H1 (cell line): ENCODE data around the gene HDGFL3. TPM values are rescaled to one million over a fixed set of nuclear protein-coding genes. Genes with fewer than 3 reads are reported as not detected.

ENCODE experiments used
- CTCF ChIA-PET: fragments of 300-600 bp; sonication (Branson Sonifier 250); formaldehyde crosslinking; loops from one replicate; lab custom pipeline; 2021; ENCODE audit not compliant: partially characterized antibody; lab: Charles Lee
- POLR2A ChIA-PET: fragments of 300-600 bp; sonication (Branson Sonifier 250); formaldehyde crosslinking; loops from one replicate; lab custom pipeline; 2021; ENCODE audit warnings: inconsistent platforms; ENCODE audit not compliant: partially characterized antibody; lab: Charles Lee
- DNase-seq, 2 experiments: peaks; one replicate each; pipeline versions ENCODE4 v3.0.0 to v3.0.0-alpha.2; 2010 to 2022; ENCODE audit warnings: low spot score in 2 of 2, low read depth in 1 of 2, mixed read lengths in 1 of 2
- FAIRE-seq: peaks from 2 replicates; lab custom pipeline; 2011; peaks lifted over from hg19 to GRCh38; lab: Jason Lieb, UNC
- H2AFZ ChIP-seq: 2 replicates; pipeline ENCODE4 v1.8.1; 2012; ENCODE audit warnings: low read length, inconsistent platforms
- H2AK5ac ChIP-seq: 2 replicates; pipeline ENCODE4 v1.6.1; 2013; ENCODE audit warnings: low read depth, low read length
- H2BK120ac ChIP-seq: replicated peaks from 2 replicates; pipeline ENCODE3; 2013; ENCODE audit warnings: low read depth, low read length, inconsistent platforms
- H2BK12ac ChIP-seq: 2 replicates; pipeline ENCODE4 v1.6.1; 2013; ENCODE audit warnings: low read depth, low read length
- H2BK15ac ChIP-seq: 2 replicates; pipeline ENCODE4 v1.6.1; 2013; ENCODE audit warnings: low read length
- H2BK20ac ChIP-seq: 2 replicates; pipeline ENCODE4 v1.6.1; 2013; ENCODE audit warnings: low read length
- H2BK5ac ChIP-seq: 2 replicates; pipeline ENCODE4 v1.6.1; 2013; ENCODE audit warnings: low read depth, low read length
- H3K14ac ChIP-seq: 2 replicates; pipeline ENCODE4 v1.6.1; 2013; ENCODE audit warnings: inconsistent platforms; ENCODE audit not compliant: insufficient read length
- H3K18ac ChIP-seq: 2 replicates; pipeline ENCODE4 v1.6.1; 2013; ENCODE audit warnings: low read length; ENCODE audit errors: extremely low read depth
- H3K23ac ChIP-seq: 2 replicates; pipeline ENCODE4 v1.6.1; 2013; ENCODE audit warnings: inconsistent platforms; ENCODE audit not compliant: insufficient read length
- H3K23me2 ChIP-seq: 2 replicates; pipeline ENCODE4 v1.6.1; 2013; ENCODE audit warnings: low read depth, low read length
- H3K27ac ChIP-seq: 2 replicates; pipeline ENCODE4 v1.6.1; 2011; ENCODE audit warnings: low read depth, low read length, inconsistent platforms
- H3K27me3 ChIP-seq, 4 experiments: replicated peaks in 1 of 4; 1 replicate in 1 of 4; 2 replicates in 3 of 4; pipeline versions ENCODE4 v1.6.1 to v1.8.1; 2011 to 2013; ENCODE audit warnings: low read length in 3 of 4, mild to moderate bottlenecking in 3 of 4, inconsistent platforms in 2 of 4, mixed read lengths in 2 of 4, moderate library complexity in 1 of 4; ENCODE audit not compliant: control insufficient read depth in 3 of 4, insufficient read depth in 3 of 4; ENCODE audit errors: extremely low read depth in 1 of 4
- H3K36me3 ChIP-seq, 4 experiments: 2 replicates each; pipeline versions ENCODE4 v1.6.1 to v1.8.1; 2011 to 2013; ENCODE audit warnings: mild to moderate bottlenecking in 4 of 4, low read length in 3 of 4, moderate library complexity in 2 of 4, control low read depth in 1 of 4, inconsistent platforms in 1 of 4; ENCODE audit not compliant: insufficient read depth in 4 of 4, control insufficient read depth in 2 of 4
- H3K4ac ChIP-seq: replicated peaks from 2 replicates; pipeline ENCODE3; 2013; ENCODE audit warnings: low read length, low read depth, mixed read lengths, inconsistent platforms; ENCODE audit not compliant: insufficient read length
- H3K4me1 ChIP-seq, 4 experiments: replicated peaks in 1 of 4; 1 replicate in 1 of 4; 2 replicates in 3 of 4; pipeline versions ENCODE4 v1.6.1 to v1.8.1; 2011 to 2013; ENCODE audit warnings: low read length in 3 of 4, inconsistent platforms in 2 of 4, mixed read lengths in 1 of 4; ENCODE audit not compliant: insufficient read depth in 4 of 4, control insufficient read depth in 3 of 4
- H3K4me2 ChIP-seq, 2 experiments: 2 replicates each; pipeline versions ENCODE4 v1.6.1 to v1.8.1; 2011 to 2013; ENCODE audit warnings: low read depth in 2 of 2, low read length in 2 of 2, control low read depth in 1 of 2, inconsistent platforms in 1 of 2, mild to moderate bottlenecking in 1 of 2; ENCODE audit not compliant: insufficient read depth in 1 of 2
- H3K4me3 ChIP-seq, 4 experiments: fragments of 200-600, 300-600 bp in 1 of 4; sonication (generic), shearing (Covaris generic), sonication (Bioruptor Twin) in 1 of 4; 2 replicates each; pipeline versions ENCODE4 v1.5.1 to v1.8.1; 2011 to 2016; ENCODE audit warnings: low read length in 4 of 4, low read depth in 3 of 4, control low read depth in 2 of 4, inconsistent platforms in 2 of 4, mild to moderate bottlenecking in 2 of 4, mixed read lengths in 1 of 4, moderate library complexity in 1 of 4; ENCODE audit not compliant: insufficient read depth in 2 of 4; ENCODE audit errors: extremely low read depth in 1 of 4
- H3K56ac ChIP-seq: replicated peaks from 2 replicates; pipeline ENCODE3; 2013; ENCODE audit warnings: low read depth, mild to moderate bottlenecking, mixed read lengths, low read length, inconsistent platforms; ENCODE audit not compliant: insufficient read length
- H3K79me1 ChIP-seq: 2 replicates; pipeline ENCODE4 v1.6.1; 2013; ENCODE audit warnings: low read depth, low read length, control low read depth
- H3K79me2 ChIP-seq, 2 experiments: 2 replicates each; pipeline versions ENCODE4 v1.6.1 to v1.8.1; 2012 to 2013; ENCODE audit warnings: low read length in 2 of 2, mild to moderate bottlenecking in 2 of 2, inconsistent platforms in 1 of 2; ENCODE audit not compliant: insufficient read depth in 2 of 2, control insufficient read depth in 1 of 2
- H3K9ac ChIP-seq, 4 experiments: replicated peaks in 1 of 4; 1 replicate in 1 of 4; 2 replicates in 3 of 4; pipeline versions ENCODE4 v1.6.1 to v1.8.1; 2011 to 2013; ENCODE audit warnings: low read depth in 3 of 4, low read length in 3 of 4, control low read depth in 2 of 4, mild to moderate bottlenecking in 2 of 4, moderate library complexity in 2 of 4, inconsistent platforms in 1 of 4; ENCODE audit errors: extremely low read depth in 1 of 4
- H3K9me3 ChIP-seq, 2 experiments: 2 replicates each; pipeline versions ENCODE4 v1.6.1 to v1.8.1; 2012 to 2013; ENCODE audit warnings: mild to moderate bottlenecking in 2 of 2, moderate library complexity in 2 of 2, control low read depth in 1 of 2, inconsistent platforms in 1 of 2, low read depth in 1 of 2, low read length in 1 of 2, mixed read lengths in 1 of 2; ENCODE audit not compliant: insufficient read depth in 2 of 2
- H4K20me1 ChIP-seq, 2 experiments: replicated peaks in 1 of 2; 2 replicates each; pipeline versions ENCODE3 to v1.8.1; 2011 to 2013; ENCODE audit warnings: inconsistent platforms in 2 of 2, low read length in 2 of 2, mild to moderate bottlenecking in 1 of 2; ENCODE audit not compliant: insufficient read depth in 2 of 2, control insufficient read depth in 1 of 2
- H4K5ac ChIP-seq: 2 replicates; pipeline ENCODE4 v1.6.1; 2013; ENCODE audit warnings: low read length, low read depth, mixed read lengths, inconsistent platforms; ENCODE audit not compliant: insufficient read length
- H4K8ac ChIP-seq: 2 replicates; pipeline ENCODE4 v1.8.0; 2013; ENCODE audit warnings: mild to moderate bottlenecking, moderate library complexity, low read length, inconsistent platforms; ENCODE audit not compliant: insufficient read depth; ENCODE audit errors: extremely low read depth
- H4K91ac ChIP-seq: replicated peaks from 2 replicates; pipeline ENCODE3; 2013; ENCODE audit warnings: low read length, mixed read lengths, inconsistent platforms; ENCODE audit not compliant: insufficient read length
- CTBP2 ChIP-seq: IDR thresholded peaks from 2 replicates; pipeline ENCODE4 v1.7.0; 2011; ENCODE audit warnings: borderline replicate concordance, mild to moderate bottlenecking, moderate library complexity, mixed read lengths, low read length; ENCODE audit not compliant: insufficient read depth, insufficient read length
- EZH2 ChIP-seq: fragments of 200-600 bp; sonication (generic); IDR thresholded peaks from 2 replicates; pipeline ENCODE4 v1.7.1; 2012; ENCODE audit warnings: low read depth, mild to moderate bottlenecking, moderate library complexity, low read length, inconsistent platforms; ENCODE audit not compliant: severe bottlenecking
- KDM4A ChIP-seq: IDR thresholded peaks from one replicate; pipeline ENCODE4 v1.7.1; 2012; ENCODE audit warnings: low read depth, mild to moderate bottlenecking, moderate library complexity, low read length, inconsistent platforms; ENCODE audit not compliant: severe bottlenecking
- SIRT6 ChIP-seq: IDR thresholded peaks from one replicate; pipeline ENCODE4 v1.7.1; 2012; ENCODE audit warnings: low read length, inconsistent platforms
- SP1 ChIP-seq: IDR thresholded peaks from 2 replicates; pipeline ENCODE4 v1.6.1; 2011; ENCODE audit warnings: low read depth, low read length
- SUZ12 ChIP-seq: fragments of 200-600 bp; sonication (generic); IDR thresholded peaks from 2 replicates; pipeline ENCODE4 v1.6.1; 2012; ENCODE audit warnings: mild to moderate bottlenecking, inconsistent platforms, low read length, moderate library complexity, mixed read lengths
- TCF12 ChIP-seq: IDR thresholded peaks from 2 replicates; pipeline ENCODE4 v1.6.1; 2011; ENCODE audit warnings: low read depth, mild to moderate bottlenecking, low read length
- ZNF274 ChIP-seq: IDR thresholded peaks from 2 replicates; pipeline ENCODE4 v1.7.0; 2012; ENCODE audit warnings: low read length, borderline replicate concordance; ENCODE audit errors: extremely low read depth
- WGBS, 2 experiments: shearing (Covaris generic) in 1 of 2; methylation state at CpG; one replicate each; pipeline versions ENCODE4 v1.1.6 to v1.1.7; 2013 to 2015; ENCODE audit warnings: low lambda C conversion rate in 2 of 2, mixed read lengths in 2 of 2, inconsistent platforms in 1 of 2, low coverage in 1 of 2, missing lambda C conversion rate in 1 of 2; ENCODE audit not compliant: insufficient replicate concordance in 2 of 2, insufficient coverage in 1 of 2, insufficient read length in 1 of 2; ENCODE audit errors: extremely low coverage in 1 of 2, missing lambda C conversion rate in 1 of 2; 5-methylcytosine and 5-hydroxymethylcytosine counted together
- polyA plus RNA-seq, 7 experiments: library from polyadenylated mRNA; depleted of rRNA in 3 of 7; stranded (reverse) in 5 of 7; unstranded in 2 of 7; fragments of >200 nt in 5 of 7; fragments of 200-250 nt in 2 of 7; gene quantifications; 1 replicate in 5 of 7; 2 replicates in 1 of 7; 4 replicates in 1 of 7; pipeline versions ENCODE4 v1.2.1 to v1.2.3, GENCODE V29; 2011 to 2013; ENCODE audit warnings: missing spikeins in 2 of 7, mixed read lengths in 2 of 7
- total RNA-seq: library from RNA; stranded (reverse); fragmentation: NEBNext Ultra II Directional; extraction: Animal tissue kit (Norgen Biotek cat#: 25700); gene quantifications from 2 replicates; pipeline ENCODE4 v1.2.1, GENCODE V29; 2021

Gene HDGFL3
- total and polyA plus RNA-seq, 2 of the 8 experiments (the other 6 are each of a cell fraction or from before 2014, with no cell fraction given), result 14.1 to 149 TPM

DNA sequence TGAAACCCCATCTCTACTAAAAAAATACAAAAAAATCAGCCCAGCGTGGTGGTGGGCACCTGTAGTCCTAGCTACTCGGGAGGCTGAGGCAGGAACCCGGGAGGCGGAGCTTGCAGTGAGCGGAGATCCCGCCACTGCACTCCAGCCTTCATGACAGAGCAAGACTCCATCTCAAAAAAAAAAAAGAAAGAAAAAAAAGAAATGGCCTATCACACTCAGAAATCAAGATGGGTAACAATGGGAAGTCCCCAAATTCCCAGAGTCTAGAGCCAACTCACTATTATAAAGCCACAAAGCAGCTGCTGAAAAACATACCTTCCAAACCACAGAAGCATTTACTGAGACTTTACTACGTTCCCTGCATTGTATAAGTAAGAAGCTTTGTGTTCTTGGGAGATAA, 7.5 kb downstream of the HDGFL3 start:
- CTCF ChIA-PET, result no interaction called here
- H3K27ac ChIP-seq, result no peak overlapping the region
- no peak overlapping the region for H2BK120ac ChIP-seq
- H3K27me3 ChIP-seq, result no peaks in the 10 kb centered on the region
- H2BK20ac ChIP-seq, result no peak overlapping the region
- peaks cover 8 to 10% of the 10 kb centered on the region in 2 experiments for H4K20me1 ChIP-seq
- H2BK15ac ChIP-seq, result no peak overlapping the region
- FAIRE-seq, result no peak
- no peak overlapping the region for H4K5ac ChIP-seq
- no peak overlapping the region for H2AFZ ChIP-seq
- TF ChIP-seq KDM4A, result no peak
- no peak for TF ChIP-seq SUZ12
- TF ChIP-seq CTBP2, result no peak
- no peak for TF ChIP-seq TCF12
- TF ChIP-seq SP1, result no peak
- no peak for TF ChIP-seq SIRT6
- TF ChIP-seq EZH2, result no peak
- no peak for TF ChIP-seq ZNF274
- no peak overlapping the region for H3K9ac ChIP-seq
- POLR2A ChIA-PET, result interaction anchor here (1.3 kb wide), 2 partner anchors 8 to 16 kb away, joined by 3 to 11 read pairs; no protein-coding TSS in a partner anchor
- H4K91ac ChIP-seq, result no peak overlapping the region
- H3K79me1 ChIP-seq, result no peaks in the 10 kb centered on the region
- H3K4me1 ChIP-seq, result peaks cover 0 to 14% (median 2%) of the 10 kb centered on the region in 4 experiments; a peak in 1 of 7 replicates
- H3K14ac ChIP-seq, result no peak overlapping the region
- H3K4me2 ChIP-seq, result no peak overlapping the region
- H3K79me2 ChIP-seq, result peaks cover 8 to 98% of the 10 kb centered on the region in 2 experiments
- no peak overlapping the region for H3K23ac ChIP-seq
- H2BK12ac ChIP-seq, result no peak overlapping the region
- no peak overlapping the region for H4K8ac ChIP-seq
- no peak overlapping the region for H2AK5ac ChIP-seq
- H3K4me3 ChIP-seq, result no peak overlapping the region
- H3K9me3 ChIP-seq, result no peaks in the 10 kb centered on the region
- 92% methylated on average over 6 of the region's 7 CpGs; no CpG with 5 or more reads in 1 of the 2 experiments for WGBS, 2 experiments
- H3K23me2 ChIP-seq, result no peaks in the 10 kb centered on the region
- no peak overlapping the region for H2BK5ac ChIP-seq
- H3K4ac ChIP-seq, result no peak overlapping the region
- no peaks in the 10 kb centered on the region; a peak in 1 of 8 replicates for H3K36me3 ChIP-seq
- H3K56ac ChIP-seq, result no peak overlapping the region
- H3K18ac ChIP-seq, result no peak overlapping the region
- no peak for DNase-seq
